HCT116 (cell line): Measurements from ENCODE around the gene PPP1R37. TPM values are rescaled to one million over a fixed set of nuclear protein-coding genes. Genes with fewer than 3 reads are reported as not detected.

ENCODE experiments used
- ATAC-seq: fragments of 200-7000 bp; cut with Tn5 transposase; 2 replicates; pipeline ENCODE4 v1.9.1; 2020; ENCODE audit warnings: mild to moderate bottlenecking, moderate library complexity
- BruUV-seq: library from RNA; stranded (reverse); fragments of 400-500 nt; replicated peaks from 2 replicates; lab custom pipeline; 2021; lab: Mats Ljungman, UMichigan
- CTCF ChIA-PET: fragments of 300-600 bp; sonication (Branson Sonifier 250); formaldehyde crosslinking; loops from one replicate; lab custom pipeline; 2021; ENCODE audit warnings: antibody characterized with exemption; lab: Charles Lee
- POLR2A ChIA-PET: fragments of 300-600, 350-600 bp; sonication (Branson Sonifier 250); formaldehyde crosslinking; loops from one replicate; lab custom pipeline; 2021; ENCODE audit warnings: antibody characterized with exemption; lab: Charles Lee
- RAD21 ChIA-PET, 2 experiments: fragments of 300-600 bp; sonication (Branson Sonifier 250); formaldehyde crosslinking; loops; one replicate each; lab custom pipeline; 2023; ENCODE audit warnings: low total read pairs in 2 of 2; ENCODE audit not compliant: uncharacterized antibody in 2 of 2, unreplicated experiment in 2 of 2, low non-redundant PET in 1 of 2; lab: Charles Lee
- DNase-seq: peaks from one replicate; pipeline ENCODE4 v3.0.0-alpha.2; 2010; ENCODE audit warnings: low read depth, low spot score
- H2AFZ ChIP-seq: fragments of 200-600 bp; shearing (Covaris generic), sonication (generic); 2 replicates; pipeline ENCODE4 v1.6.1; 2017; ENCODE audit warnings: low read depth, mixed run types, mixed read lengths, antibody characterized with exemption, low read length; ENCODE audit not compliant: poor library complexity, severe bottlenecking
- H3K27ac ChIP-seq: 2 replicates; pipeline ENCODE4 v1.5.1; 2012; ENCODE audit warnings: low read depth, low read length
- H3K27me3 ChIP-seq: fragments of 200-600 bp; sonication (generic); 2 replicates; pipeline ENCODE4 v1.6.1; 2016; ENCODE audit warnings: mixed run types, low read length, mixed read lengths; ENCODE audit not compliant: insufficient read depth
- H3K36me3 ChIP-seq, 2 experiments: fragments of 200-500 bp in 1 of 2; fragments of 200-600 bp in 1 of 2; sonication (Bioruptor generic) in 1 of 2; sonication (generic) in 1 of 2; 2 replicates each; pipeline versions ENCODE4 v1.5.1 to v1.6.1; 2014 to 2016; ENCODE audit warnings: low read length in 2 of 2, inconsistent platforms in 1 of 2, mixed read lengths in 1 of 2, mixed run types in 1 of 2; ENCODE audit not compliant: insufficient read depth in 2 of 2, control insufficient read depth in 1 of 2
- H3K4me1 ChIP-seq, 2 experiments: fragments of 200-600 bp in 1 of 2; sonication (generic) in 1 of 2; 2 replicates each; pipeline versions ENCODE4 v1.5.1 to v1.6.1; 2012 to 2017; ENCODE audit warnings: low read length in 2 of 2, inconsistent platforms in 1 of 2, mild to moderate bottlenecking in 1 of 2, mixed read lengths in 1 of 2, mixed run types in 1 of 2, moderate library complexity in 1 of 2; ENCODE audit not compliant: insufficient read depth in 2 of 2, control insufficient read depth in 1 of 2
- H3K4me2 ChIP-seq: fragments of 200-600 bp; sonication (generic); 2 replicates; pipeline ENCODE4 v1.6.1; 2017; ENCODE audit warnings: mixed run types, low read length, mixed read lengths
- H3K4me3 ChIP-seq, 2 experiments: fragments of 200-600 bp in 1 of 2; sonication (generic) in 1 of 2; replicated peaks in 1 of 2; 2 replicates each; pipeline ENCODE4 v1.5.1; 2011 to 2016; ENCODE audit warnings: low read length in 2 of 2, control low read depth in 1 of 2, low read depth in 1 of 2, mild to moderate bottlenecking in 1 of 2, mixed read lengths in 1 of 2, mixed run types in 1 of 2
- H3K79me2 ChIP-seq: fragments of 200-600 bp; sonication (generic); 2 replicates; pipeline ENCODE4 v1.6.1; 2017; ENCODE audit warnings: mild to moderate bottlenecking, mixed run types, low read length, moderate library complexity, mixed read lengths; ENCODE audit not compliant: insufficient read depth
- H3K9ac ChIP-seq: fragments of 200-600 bp; sonication (generic); 2 replicates; pipeline ENCODE4 v1.6.1; 2016; ENCODE audit warnings: low read length, mixed read lengths
- H3K9me2 ChIP-seq: fragments of 200-600 bp; sonication (generic), shearing (Covaris generic); 2 replicates; pipeline ENCODE4 v1.6.1; 2017; ENCODE audit warnings: mixed run types, mild to moderate bottlenecking, moderate library complexity; ENCODE audit not compliant: insufficient read depth
- H3K9me3 ChIP-seq, 2 experiments: fragments of 200-500 bp in 1 of 2; fragments of 200-600 bp in 1 of 2; sonication (Bioruptor generic) in 1 of 2; sonication (generic) in 1 of 2; 2 replicates each; pipeline ENCODE4 v1.6.1; 2014 to 2017; ENCODE audit warnings: low read length in 2 of 2, mixed read lengths in 2 of 2, inconsistent platforms in 1 of 2, low read depth in 1 of 2, mild to moderate bottlenecking in 1 of 2, mixed run types in 1 of 2, moderate library complexity in 1 of 2; ENCODE audit not compliant: control insufficient read depth in 1 of 2, insufficient read depth in 1 of 2
- H4K20me1 ChIP-seq: fragments of 200-600 bp; sonication (generic), shearing (Covaris generic); 2 replicates; pipeline ENCODE4 v1.6.1; 2017; ENCODE audit warnings: mixed run types, mild to moderate bottlenecking, moderate library complexity; ENCODE audit not compliant: insufficient read depth
- CEBPB ChIP-seq: IDR thresholded peaks from 2 replicates; pipeline ENCODE4 v1.6.1; 2012; ENCODE audit warnings: low read depth
- EZH2phosphoT487 ChIP-seq: fragments of 200-600 bp; IDR thresholded peaks from 2 replicates; pipeline ENCODE4 v1.6.1; 2018; ENCODE audit warnings: antibody characterized with exemption, borderline replicate concordance
- FOSL1 ChIP-seq: IDR thresholded peaks from 2 replicates; pipeline ENCODE4 v1.6.1; 2012; ENCODE audit warnings: low read depth
- JUND ChIP-seq: IDR thresholded peaks from 2 replicates; pipeline ENCODE4 v1.6.1; 2012
- POLR2A ChIP-seq: IDR thresholded peaks from 2 replicates; pipeline ENCODE4 v1.7.0; 2011; ENCODE audit warnings: borderline replicate concordance; ENCODE audit not compliant: insufficient read depth, insufficient read length; ENCODE audit errors: extremely low read depth
- RAD21 ChIP-seq: IDR thresholded peaks from 2 replicates; pipeline ENCODE4 v1.6.1; 2012; ENCODE audit warnings: low read depth, mild to moderate bottlenecking
- SP1 ChIP-seq: IDR thresholded peaks from 2 replicates; pipeline ENCODE4 v1.6.1; 2012; ENCODE audit warnings: low read depth
- SRF ChIP-seq: IDR thresholded peaks from 2 replicates; pipeline ENCODE4 v1.6.1; 2012; ENCODE audit warnings: low read depth
- TCF7L2 ChIP-seq: IDR thresholded peaks from 2 replicates; pipeline ENCODE4 v1.7.0; 2011; ENCODE audit warnings: borderline replicate concordance, inconsistent platforms; ENCODE audit not compliant: insufficient read depth, insufficient read length; ENCODE audit errors: extremely low read depth
- ZFX ChIP-seq: fragments of 450-650 bp; IDR thresholded peaks from 2 replicates; pipeline ENCODE4 v1.6.1; 2017
- intact Hi-C: fragments of 100-400 bp; cut with micrococcal nuclease; formaldehyde crosslinking; loops from 2 replicates; pipeline ENCODE4 v1.10.0; 2022
- total RNA-seq: library from RNA; stranded (reverse); gene quantifications from one replicate; pipeline ENCODE4 v1.2.1, GENCODE V29; 2021; ENCODE audit not compliant: unreplicated experiment
- TF ChIP-seq, protein P1 (sequence below): IDR thresholded peaks from 2 replicates; pipeline ENCODE4 v1.6.1; 2012
- TF ChIP-seq, protein P2 (sequence below): IDR thresholded peaks from 2 replicates; pipeline ENCODE4 v1.6.1; 2012

PPP1R37 gene
- total RNA-seq, 1 experiment from 2014 or later, result 32.7 TPM

DNA sequence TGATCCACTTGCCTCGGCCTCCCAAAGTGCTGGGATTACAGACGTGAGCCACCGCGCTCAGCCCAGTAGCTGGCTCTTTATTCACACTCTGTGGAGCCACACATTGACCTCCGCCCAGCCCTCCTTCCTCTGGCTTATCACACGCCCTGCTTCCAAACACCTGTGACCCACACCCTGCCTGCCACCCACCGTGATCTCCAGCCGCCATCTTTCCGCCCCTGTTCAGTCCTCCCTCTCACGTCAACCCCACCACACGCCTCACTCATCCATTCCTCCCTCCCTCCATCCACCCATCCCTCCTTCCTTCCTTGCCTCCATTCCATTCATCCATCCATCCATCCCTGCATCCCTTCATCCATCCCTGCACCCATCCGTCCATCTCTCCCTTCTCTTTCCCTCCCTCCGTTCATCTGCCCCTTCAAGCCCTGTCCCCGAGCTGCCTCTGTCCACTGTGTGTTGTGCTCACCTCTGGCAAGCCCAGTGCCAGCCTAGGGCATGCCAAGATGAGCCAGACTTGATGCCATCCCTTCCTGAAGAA is 34.3 kb upstream of the PPP1R37 start:
- H3K79me2 ChIP-seq, result peaks cover 21% of the 10 kb centered on the region
- no peak overlapping the region for H3K27ac ChIP-seq
- ATAC-seq, result no peak
- ChIA-PET POLR2A (no interaction called here), CTCF (interaction anchor here (1.0 to 1.4 kb wide), 12 partner anchors 14 to 335 kb away, joined by 3 to 18 read pairs (median 5); partner anchors contain the start of genes CLASRP, PPP1R37 and TOMM40), RAD21 (no interaction called here)
- BruUV-seq, result no TSS peak
- no peaks in the 10 kb centered on the region for H3K9me2 ChIP-seq
- H3K9me3 ChIP-seq, result no peaks in the 10 kb centered on the region
- peaks cover 51 to 54% of the 10 kb centered on the region in 2 experiments; a peak in 3 of 4 replicates for H3K36me3 ChIP-seq
- no peaks in the 10 kb centered on the region for H4K20me1 ChIP-seq
- no peak for TF ChIP-seq FOSL1
- no peak for TF ChIP-seq EZH2phosphoT487
- TF ChIP-seq, protein P1, sequence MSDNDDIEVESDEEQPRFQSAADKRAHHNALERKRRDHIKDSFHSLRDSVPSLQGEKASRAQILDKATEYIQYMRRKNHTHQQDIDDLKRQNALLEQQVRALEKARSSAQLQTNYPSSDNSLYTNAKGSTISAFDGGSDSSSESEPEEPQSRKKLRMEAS, result no peak
- no peak for TF ChIP-seq JUND
- TF ChIP-seq POLR2A, result no peak
- no peak for TF ChIP-seq SP1
- no peak for TF ChIP-seq RAD21
- no peak for TF ChIP-seq TCF7L2
- TF ChIP-seq, protein P2, sequence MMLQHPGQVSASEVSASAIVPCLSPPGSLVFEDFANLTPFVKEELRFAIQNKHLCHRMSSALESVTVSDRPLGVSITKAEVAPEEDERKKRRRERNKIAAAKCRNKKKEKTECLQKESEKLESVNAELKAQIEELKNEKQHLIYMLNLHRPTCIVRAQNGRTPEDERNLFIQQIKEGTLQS, result no peak
- TF ChIP-seq CEBPB, result no peak
- no peak for TF ChIP-seq SRF
- TF ChIP-seq ZFX, result no peak
- H3K4me1 ChIP-seq, result no peaks in the 10 kb centered on the region
- no peak overlapping the region for H2AFZ ChIP-seq
- no peaks in the 10 kb centered on the region for H3K27me3 ChIP-seq
- intact Hi-C loops, result loop anchor here (1.0 to 5.0 kb wide), 2 partner anchors 69 to 156 kb away; no protein-coding TSS in a partner anchor
- H3K9ac ChIP-seq, result no peak overlapping the region
- no peak for DNase-seq
- H3K4me3 ChIP-seq, result no peak overlapping the region
- H3K4me2 ChIP-seq, result no peak overlapping the region
